IMR-90 (cell line): Measurements from ENCODE around the gene GPATCH2L. TPM values are rescaled to one million over a fixed set of nuclear protein-coding genes. Genes with fewer than 3 reads are reported as not detected.

Experiments used
- ATAC-seq: fragments of 200-7000 bp; cut with Tn5 transposase; 2 replicates; pipeline ENCODE4 v1.9.1; 2020; ENCODE audit warnings: low read depth, mild to moderate bottlenecking, moderate library complexity
- BruUV-seq: library from RNA; stranded (reverse); fragments of 400-500 nt; replicated peaks from 2 replicates; lab custom pipeline; 2021; lab: Mats Ljungman, UMichigan
- CTCF ChIA-PET: fragments of 300-600 bp; formaldehyde crosslinking; extraction: SDS; loops from one replicate; lab custom pipeline; 2021; ENCODE audit warnings: antibody characterized with exemption; lab: Yijun Ruan, JAX
- POLR2A ChIA-PET: fragments of 300-600 bp; sonication (Branson Sonifier 250); formaldehyde crosslinking; loops from one replicate; lab custom pipeline; 2022; ENCODE audit warnings: antibody characterized with exemption; ENCODE audit not compliant: unreplicated experiment; lab: Charles Lee
- DNase-seq: peaks from one replicate; pipeline ENCODE4 v3.0.0; 2013
- H2AFZ ChIP-seq: replicated peaks from 2 replicates; pipeline ENCODE3; 2013; ENCODE audit warnings: low read length, mild to moderate bottlenecking; ENCODE audit not compliant: poor library complexity
- H2AK5ac ChIP-seq: 2 replicates; pipeline ENCODE4 v1.6.1; 2013; ENCODE audit warnings: low read depth, low read length, inconsistent platforms
- H2AK9ac ChIP-seq: replicated peaks from 2 replicates; pipeline ENCODE3; 2013; ENCODE audit warnings: mild to moderate bottlenecking, low read depth, low read length, moderate library complexity; ENCODE audit not compliant: poor library complexity
- H2BK120ac ChIP-seq: 2 replicates; pipeline ENCODE4 v1.6.1; 2013; ENCODE audit warnings: low read depth, low read length, inconsistent platforms
- H2BK15ac ChIP-seq: 3 replicates; pipeline ENCODE4 v1.6.1; 2013; ENCODE audit warnings: low read depth, low read length, inconsistent platforms
- H2BK20ac ChIP-seq: 2 replicates; pipeline ENCODE4 v1.6.1; 2013; ENCODE audit warnings: low read depth, mild to moderate bottlenecking, inconsistent platforms, low read length, moderate library complexity
- H2BK5ac ChIP-seq: 2 replicates; pipeline ENCODE4 v1.6.1; 2013; ENCODE audit warnings: mild to moderate bottlenecking, low read depth, low read length, inconsistent platforms; ENCODE audit not compliant: poor library complexity, severe bottlenecking
- H3K14ac ChIP-seq: replicated peaks from 2 replicates; pipeline ENCODE4 v1.6.1; 2013; ENCODE audit warnings: low read depth, low read length, inconsistent platforms
- H3K18ac ChIP-seq: 2 replicates; pipeline ENCODE4 v1.6.1; 2013; ENCODE audit warnings: low read depth, low read length, control low read depth
- H3K23ac ChIP-seq: 2 replicates; pipeline ENCODE4 v1.6.1; 2013; ENCODE audit warnings: low read depth, low read length, inconsistent platforms
- H3K27ac ChIP-seq: 2 replicates; pipeline ENCODE4 v1.5.1; 2013; ENCODE audit warnings: mild to moderate bottlenecking, control low read depth, low read length; ENCODE audit not compliant: insufficient read depth
- H3K27me3 ChIP-seq: 2 replicates; pipeline ENCODE4 v1.6.1; 2013; ENCODE audit warnings: low read length; ENCODE audit not compliant: control insufficient read depth, insufficient read depth
- H3K36me3 ChIP-seq: 2 replicates; pipeline ENCODE4 v1.6.1; 2013; ENCODE audit warnings: low read length, mixed read lengths; ENCODE audit not compliant: control insufficient read depth, insufficient read depth
- H3K4ac ChIP-seq: 2 replicates; pipeline ENCODE4 v1.6.1; 2013; ENCODE audit warnings: low read depth, low read length, inconsistent platforms
- H3K4me1 ChIP-seq: 2 replicates; pipeline ENCODE4 v1.6.1; 2013; ENCODE audit warnings: low read length, mixed read lengths; ENCODE audit not compliant: control insufficient read depth, insufficient read depth
- H3K4me2 ChIP-seq: 2 replicates; pipeline ENCODE4 v1.6.1; 2013; ENCODE audit warnings: low read depth, mild to moderate bottlenecking, control low read depth, low read length, moderate library complexity
- H3K4me3 ChIP-seq: 2 replicates; pipeline ENCODE4 v1.5.1; 2013; ENCODE audit warnings: low read depth, mild to moderate bottlenecking, control low read depth, low read length, moderate library complexity; ENCODE audit not compliant: insufficient read depth
- H3K56ac ChIP-seq: 2 replicates; pipeline ENCODE4 v1.6.1; 2013; ENCODE audit warnings: low read length, inconsistent platforms; ENCODE audit not compliant: insufficient read depth; ENCODE audit errors: extremely low read depth
- H3K79me1 ChIP-seq, 2 experiments: 2 replicates each; pipeline ENCODE4 v1.6.1; 2013; ENCODE audit warnings: low read length in 2 of 2, inconsistent platforms in 1 of 2, low read depth in 1 of 2
- H3K9ac ChIP-seq: 2 replicates; pipeline ENCODE4 v1.6.1; 2013; ENCODE audit warnings: low read depth, low read length, control low read depth
- H3K9me1 ChIP-seq: 2 replicates; pipeline ENCODE4 v1.6.1; 2013; ENCODE audit warnings: low read length, inconsistent platforms; ENCODE audit not compliant: insufficient read depth
- H3K9me3 ChIP-seq: 2 replicates; pipeline ENCODE4 v1.6.1; 2013; ENCODE audit warnings: low read length; ENCODE audit not compliant: control insufficient read depth, insufficient read depth
- H4K20me1 ChIP-seq: 2 replicates; pipeline ENCODE4 v1.6.1; 2013; ENCODE audit warnings: low read length, inconsistent platforms; ENCODE audit not compliant: insufficient read depth
- H4K5ac ChIP-seq: 2 replicates; pipeline ENCODE4 v1.6.1; 2013; ENCODE audit warnings: mild to moderate bottlenecking, low read depth, low read length, control low read depth
- H4K8ac ChIP-seq, 2 experiments: 2 replicates each; pipeline ENCODE4 v1.6.1; 2013; ENCODE audit warnings: low read depth in 2 of 2, low read length in 2 of 2, control low read depth in 1 of 2, inconsistent platforms in 1 of 2
- H4K91ac ChIP-seq: 2 replicates; pipeline ENCODE4 v1.6.1; 2013; ENCODE audit warnings: low read depth, low read length, inconsistent platforms; ENCODE audit not compliant: insufficient read depth
- BHLHE40 ChIP-seq: fragments of 150-350 bp; IDR thresholded peaks from 2 replicates; pipeline ENCODE4 v1.6.1; 2016; ENCODE audit warnings: mild to moderate bottlenecking, low read depth, low read length
- CEBPB ChIP-seq: IDR thresholded peaks from 2 replicates; pipeline ENCODE4 v1.6.1; 2012; ENCODE audit warnings: low read depth, low read length, improper control_type of control experiment
- CHD1 ChIP-seq: IDR thresholded peaks from 2 replicates; pipeline ENCODE4 v1.6.1; 2012; ENCODE audit warnings: low read depth, low read length, improper control_type of control experiment
- FOS ChIP-seq: fragments of 150-350 bp; IDR thresholded peaks from 2 replicates; pipeline ENCODE4 v1.6.1; 2016; ENCODE audit warnings: low read depth, low read length
- MAFK ChIP-seq: IDR thresholded peaks from 2 replicates; pipeline ENCODE4 v1.6.1; 2012; ENCODE audit warnings: low read depth, low read length, improper control_type of control experiment
- MAZ ChIP-seq: IDR thresholded peaks from 2 replicates; pipeline ENCODE4 v1.6.1; 2012; ENCODE audit warnings: low read depth, mild to moderate bottlenecking, low read length, improper control_type of control experiment, moderate library complexity, borderline replicate concordance
- MXI1 ChIP-seq: IDR thresholded peaks from 2 replicates; pipeline ENCODE4 v1.6.1; 2012; ENCODE audit warnings: low read depth, mild to moderate bottlenecking, low read length, moderate library complexity, borderline replicate concordance
- NFE2L2 ChIP-seq: fragments of 150-350 bp; IDR thresholded peaks from 2 replicates; pipeline ENCODE4 v1.6.1; 2016; ENCODE audit warnings: low read depth, mild to moderate bottlenecking, low read length
- POLR2A ChIP-seq: IDR thresholded peaks from 2 replicates; pipeline ENCODE4 v1.6.1; 2012; ENCODE audit warnings: mild to moderate bottlenecking, low read depth, low read length
- RAD21 ChIP-seq: IDR thresholded peaks from 2 replicates; pipeline ENCODE4 v1.6.1; 2012; ENCODE audit warnings: low read length, improper control_type of control experiment
- RCOR1 ChIP-seq: IDR thresholded peaks from 2 replicates; pipeline ENCODE4 v1.6.1; 2012; ENCODE audit warnings: mild to moderate bottlenecking, low read length, improper control_type of control experiment; ENCODE audit not compliant: insufficient replicate concordance
- RFX5 ChIP-seq: IDR thresholded peaks from 2 replicates; pipeline ENCODE4 v1.8.0; 2012; ENCODE audit warnings: low read depth, mild to moderate bottlenecking, low read length, moderate library complexity
- SMC3 ChIP-seq: fragments of 150-350 bp; IDR thresholded peaks from 2 replicates; pipeline ENCODE4 v1.6.1; 2016; ENCODE audit warnings: low read depth, mild to moderate bottlenecking, antibody characterized with exemption, low read length, moderate library complexity
- USF2 ChIP-seq: fragments of 150-350 bp; IDR thresholded peaks from 2 replicates; pipeline ENCODE4 v1.6.1; 2017; ENCODE audit warnings: mild to moderate bottlenecking, antibody characterized with exemption, low read length, low read depth
- WGBS, 2 experiments: methylation state at CpG; one replicate each; pipeline versions ENCODE4 v1.1.5 to v1.1.7; 2013; ENCODE audit warnings: missing lambda C conversion rate in 2 of 2; ENCODE audit not compliant: insufficient read length in 1 of 2; ENCODE audit errors: extremely low coverage in 2 of 2; 5-methylcytosine and 5-hydroxymethylcytosine counted together
- dilution Hi-C: fragments of 300-500 bp; cut with HindIII; formaldehyde crosslinking; loops from one replicate; pipeline ENCODE4 v1.14.3; 2018; ENCODE audit warnings: low sequenced_read_pairs; ENCODE audit not compliant: unreplicated experiment
- in situ Hi-C: fragments of 300-500 bp; cut with MboI; formaldehyde crosslinking; loops from 3 replicates; pipeline ENCODE4 v1.14.3; 2019; ENCODE audit warnings: low sequenced_read_pairs, inconsistent platforms, mixed read lengths
- intact Hi-C: fragments of 100-400 bp; cut with micrococcal nuclease; formaldehyde crosslinking; loops from 2 replicates; pipeline ENCODE4 v1.10.0; 2022
- polyA plus RNA-seq, 3 experiments: library from polyadenylated mRNA; depleted of rRNA; stranded (reverse); fragments of >200 nt; gene quantifications; 2 replicates each; pipeline ENCODE4 v1.2.3, GENCODE V29; 2012; ENCODE audit warnings: low replicate concordance in 1 of 3
- total RNA-seq: library from RNA; depleted of rRNA; stranded (reverse); fragments of >200 nt; gene quantifications from 2 replicates; pipeline ENCODE4 v1.2.3, GENCODE V29; 2012
- TF ChIP-seq, protein P1 (sequence below): fragments of 150-350 bp; IDR thresholded peaks from 2 replicates; pipeline ENCODE4 v1.6.1; 2016; ENCODE audit warnings: low read depth, mild to moderate bottlenecking, low read length, moderate library complexity, borderline replicate concordance
- TF ChIP-seq, protein P2 (sequence below): conservative IDR thresholded peaks from 2 replicates; pipeline ENCODE4 v1.5.1; 2012; ENCODE audit warnings: mild to moderate bottlenecking, low read depth, low read length, improper control_type of control experiment

GPATCH2L gene
- total and polyA plus RNA-seq, 2 of the 4 experiments (the other 2 are of a cell fraction), result 15.6 to 51.4 TPM

GRCh38 chr14:76106188-76106587 is 45.5 kb upstream of the GPATCH2L start:
- H2BK15ac ChIP-seq, result no peak overlapping the region
- no peak overlapping the region for H3K27ac ChIP-seq
- no peak overlapping the region for H2BK120ac ChIP-seq
- H3K14ac ChIP-seq, result no peak overlapping the region
- no peak for ATAC-seq
- H3K4ac ChIP-seq, result no peak overlapping the region
- no peak for TF ChIP-seq FOS
- TF ChIP-seq MXI1, result no peak
- no peak for TF ChIP-seq BHLHE40
- no peak for TF ChIP-seq NFE2L2
- no peak for TF ChIP-seq CEBPB
- no peak for TF ChIP-seq POLR2A
- no peak for TF ChIP-seq CHD1
- no peak for TF ChIP-seq RAD21
- no peak for TF ChIP-seq RFX5
- no peak for TF ChIP-seq MAZ
- no peak for TF ChIP-seq USF2
- TF ChIP-seq SMC3, result no peak
- no peak for TF ChIP-seq RCOR1
- TF ChIP-seq MAFK, result no peak
- TF ChIP-seq, protein P1, sequence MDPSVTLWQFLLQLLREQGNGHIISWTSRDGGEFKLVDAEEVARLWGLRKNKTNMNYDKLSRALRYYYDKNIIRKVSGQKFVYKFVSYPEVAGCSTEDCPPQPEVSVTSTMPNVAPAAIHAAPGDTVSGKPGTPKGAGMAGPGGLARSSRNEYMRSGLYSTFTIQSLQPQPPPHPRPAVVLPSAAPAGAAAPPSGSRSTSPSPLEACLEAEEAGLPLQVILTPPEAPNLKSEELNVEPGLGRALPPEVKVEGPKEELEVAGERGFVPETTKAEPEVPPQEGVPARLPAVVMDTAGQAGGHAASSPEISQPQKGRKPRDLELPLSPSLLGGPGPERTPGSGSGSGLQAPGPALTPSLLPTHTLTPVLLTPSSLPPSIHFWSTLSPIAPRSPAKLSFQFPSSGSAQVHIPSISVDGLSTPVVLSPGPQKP, result no peak
- TF ChIP-seq, protein P2, sequence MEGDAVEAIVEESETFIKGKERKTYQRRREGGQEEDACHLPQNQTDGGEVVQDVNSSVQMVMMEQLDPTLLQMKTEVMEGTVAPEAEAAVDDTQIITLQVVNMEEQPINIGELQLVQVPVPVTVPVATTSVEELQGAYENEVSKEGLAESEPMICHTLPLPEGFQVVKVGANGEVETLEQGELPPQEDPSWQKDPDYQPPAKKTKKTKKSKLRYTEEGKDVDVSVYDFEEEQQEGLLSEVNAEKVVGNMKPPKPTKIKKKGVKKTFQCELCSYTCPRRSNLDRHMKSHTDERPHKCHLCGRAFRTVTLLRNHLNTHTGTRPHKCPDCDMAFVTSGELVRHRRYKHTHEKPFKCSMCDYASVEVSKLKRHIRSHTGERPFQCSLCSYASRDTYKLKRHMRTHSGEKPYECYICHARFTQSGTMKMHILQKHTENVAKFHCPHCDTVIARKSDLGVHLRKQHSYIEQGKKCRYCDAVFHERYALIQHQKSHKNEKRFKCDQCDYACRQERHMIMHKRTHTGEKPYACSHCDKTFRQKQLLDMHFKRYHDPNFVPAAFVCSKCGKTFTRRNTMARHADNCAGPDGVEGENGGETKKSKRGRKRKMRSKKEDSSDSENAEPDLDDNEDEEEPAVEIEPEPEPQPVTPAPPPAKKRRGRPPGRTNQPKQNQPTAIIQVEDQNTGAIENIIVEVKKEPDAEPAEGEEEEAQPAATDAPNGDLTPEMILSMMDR, result no peak
- WGBS, 2 experiments, result 25% methylated on average over 1 of the region's 2 CpGs; no CpG with 5 or more reads in 1 of the 2 experiments
- H3K9me1 ChIP-seq, result no peaks in the 10 kb centered on the region
- no peak overlapping the region for H3K56ac ChIP-seq
- no peak overlapping the region for H4K91ac ChIP-seq
- no peak for DNase-seq
- H2AK9ac ChIP-seq, result no peak overlapping the region
- H3K27me3 ChIP-seq, result peaks cover 6% of the 10 kb centered on the region; the same call in 1 of the 2 replicates
- intact Hi-C loops, result no loop called here
- no peak overlapping the region for H3K23ac ChIP-seq
- H2BK5ac ChIP-seq, result no peak overlapping the region
- POLR2A ChIA-PET, result no interaction called here
- no peak overlapping the region for H4K5ac ChIP-seq
- H4K20me1 ChIP-seq, result no peaks in the 10 kb centered on the region
- no peaks in the 10 kb centered on the region for H3K9me3 ChIP-seq
- no peaks in the 10 kb centered on the region for H3K4me1 ChIP-seq
- H2BK20ac ChIP-seq, result no peak overlapping the region
- in situ Hi-C loops, result no loop called here
- H2AFZ ChIP-seq, result no peak overlapping the region
- no peak overlapping the region for H2AK5ac ChIP-seq
- no peaks in the 10 kb centered on the region for H3K79me1 ChIP-seq
- H3K9ac ChIP-seq, result no peak overlapping the region
- BruUV-seq, result no TSS peak
- no peak overlapping the region for H3K18ac ChIP-seq
- no peak overlapping the region for H4K8ac ChIP-seq
- dilution Hi-C loops, result no loop called here
- no peak overlapping the region for H3K4me3 ChIP-seq
- no peaks in the 10 kb centered on the region for H3K36me3 ChIP-seq
- CTCF ChIA-PET, result no interaction called here
- no peak overlapping the region for H3K4me2 ChIP-seq
